ENCODE data around the gene HOXB2. TPM values are rescaled to one million over a fixed set of nuclear protein-coding genes. Genes with fewer than 3 reads are reported as not detected.

Gene HOXB2
- total RNA-seq, 1 donor from 2014 or later = 55.3 TPM

DNA sequence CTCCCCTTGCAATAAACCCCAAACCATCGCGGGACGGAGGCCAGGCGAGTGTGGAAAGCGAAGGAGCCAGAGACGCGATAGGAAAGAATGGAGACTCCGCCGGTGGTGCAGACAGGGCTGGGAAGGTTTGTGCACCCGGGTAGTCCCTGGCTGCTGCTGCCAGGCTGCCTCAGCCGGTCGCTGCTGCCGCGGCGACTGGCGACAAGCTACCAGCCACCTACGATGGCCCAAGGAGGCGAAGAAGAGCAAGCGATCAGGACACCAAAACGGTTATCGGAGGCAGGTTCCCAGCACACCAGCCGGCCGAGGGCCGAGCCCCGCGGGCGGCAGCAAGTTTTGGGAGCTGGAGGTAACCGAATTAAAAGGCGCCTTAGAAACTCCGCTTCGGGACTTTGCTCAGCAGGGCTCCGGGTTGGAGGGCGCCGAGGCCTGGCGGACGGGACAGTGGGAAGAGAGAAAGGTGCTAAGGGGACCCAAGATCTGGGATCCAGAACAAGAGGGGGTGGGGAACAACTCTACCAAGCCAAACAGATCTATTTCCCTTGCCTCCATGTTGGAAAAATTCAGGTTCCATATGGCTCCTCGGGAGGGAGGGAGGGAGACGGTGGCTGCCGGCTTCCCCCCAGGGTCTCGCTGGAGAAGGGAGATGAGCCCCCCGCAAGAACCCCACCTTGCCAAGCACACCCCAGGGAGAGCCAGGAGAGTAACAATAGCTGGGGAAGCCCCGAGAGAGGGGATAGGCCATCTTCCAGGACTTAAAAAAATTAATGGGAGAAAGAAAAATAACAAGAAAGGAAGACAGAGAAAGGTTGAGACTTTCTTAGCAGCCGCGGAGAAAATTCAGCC lies 9.7 kb upstream of the HOXB2 start:
- Histone ChIP-seq H3K4me3 (peak overlapping the region; percentile 71 to 80), H3K4me1 (peaks cover 15 to 58% of the 10 kb centered on the region in 2 donors), H3K27me3 (no peaks in the 10 kb centered on the region), H3K9me3 (no peaks in the 10 kb centered on the region), H3K36me3 (peaks cover 19 to 21% of the 10 kb centered on the region in 2 donors), H3K27ac (peak overlapping the region; percentile 84 to 97)
- TF ChIP-seq, protein P1, sequence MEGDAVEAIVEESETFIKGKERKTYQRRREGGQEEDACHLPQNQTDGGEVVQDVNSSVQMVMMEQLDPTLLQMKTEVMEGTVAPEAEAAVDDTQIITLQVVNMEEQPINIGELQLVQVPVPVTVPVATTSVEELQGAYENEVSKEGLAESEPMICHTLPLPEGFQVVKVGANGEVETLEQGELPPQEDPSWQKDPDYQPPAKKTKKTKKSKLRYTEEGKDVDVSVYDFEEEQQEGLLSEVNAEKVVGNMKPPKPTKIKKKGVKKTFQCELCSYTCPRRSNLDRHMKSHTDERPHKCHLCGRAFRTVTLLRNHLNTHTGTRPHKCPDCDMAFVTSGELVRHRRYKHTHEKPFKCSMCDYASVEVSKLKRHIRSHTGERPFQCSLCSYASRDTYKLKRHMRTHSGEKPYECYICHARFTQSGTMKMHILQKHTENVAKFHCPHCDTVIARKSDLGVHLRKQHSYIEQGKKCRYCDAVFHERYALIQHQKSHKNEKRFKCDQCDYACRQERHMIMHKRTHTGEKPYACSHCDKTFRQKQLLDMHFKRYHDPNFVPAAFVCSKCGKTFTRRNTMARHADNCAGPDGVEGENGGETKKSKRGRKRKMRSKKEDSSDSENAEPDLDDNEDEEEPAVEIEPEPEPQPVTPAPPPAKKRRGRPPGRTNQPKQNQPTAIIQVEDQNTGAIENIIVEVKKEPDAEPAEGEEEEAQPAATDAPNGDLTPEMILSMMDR (IDR thresholded peaks at IDR 0.05) = no peak
- intact Hi-C loops (cut with DNase I) = loop anchor here (2.0 kb wide), 1 partner anchor 16 kb away; no protein-coding TSS in a partner anchor
- DNase-seq (ENCODE audit: low spot score in 2 of 2) = no peak

DNA sequence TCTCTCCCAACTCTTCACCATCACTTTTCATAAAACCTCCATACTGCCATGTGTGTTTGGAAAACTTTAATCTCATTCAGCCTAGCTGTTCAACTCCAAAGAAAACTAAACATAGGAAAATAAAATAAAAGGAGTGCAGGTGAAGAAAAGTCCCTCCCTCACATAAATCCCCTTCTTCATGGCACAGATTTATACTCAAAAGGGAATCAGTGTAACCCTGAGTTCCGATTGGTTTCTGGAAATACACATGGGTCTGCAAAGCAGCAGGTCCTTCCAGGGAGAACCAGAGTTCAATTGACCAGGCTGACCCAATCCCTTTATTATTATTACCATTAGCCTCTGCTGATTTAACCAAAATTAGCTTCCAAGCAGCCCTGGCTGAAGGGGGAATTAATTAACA lies 8.9 kb upstream of the HOXB2 start:
- no peaks in the 10 kb centered on the region for H3K27me3 ChIP-seq
- peaks cover 19 to 25% of the 10 kb centered on the region in 2 donors for H3K36me3 ChIP-seq
- peak overlapping the region; percentile 84 to 97 for H3K27ac ChIP-seq
- no peak for DNase-seq (ENCODE audit: low spot score in 2 of 2)
- TF ChIP-seq, protein P1 (IDR thresholded peaks at IDR 0.05) = no peak
- H3K9me3 ChIP-seq = no peaks in the 10 kb centered on the region
- peaks cover 15 to 56% of the 10 kb centered on the region in 2 donors for H3K4me1 ChIP-seq
- H3K4me3 ChIP-seq = peak overlapping the region; percentile 71 to 80
- intact Hi-C loops (cut with DNase I) = loop anchor here (2.0 kb wide), 1 partner anchor 17 kb away; no protein-coding TSS in a partner anchor

DNA sequence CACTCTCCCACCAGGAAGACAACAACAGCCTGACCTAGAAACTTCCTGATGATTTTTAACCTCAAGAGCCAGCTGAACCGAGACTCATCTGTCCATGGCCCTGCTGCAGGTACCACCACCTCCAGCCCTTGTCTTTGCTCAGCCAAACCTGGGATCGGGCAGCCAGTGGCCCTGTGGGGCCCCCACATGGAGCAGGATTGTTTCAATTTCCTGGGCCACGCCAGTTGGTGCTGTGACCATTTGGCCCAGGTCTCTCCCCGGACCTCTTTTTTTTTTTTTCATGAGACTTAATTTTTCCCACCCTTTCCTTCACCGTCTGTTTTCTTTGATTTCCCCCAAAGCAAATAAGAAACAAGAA lies 8.3 kb upstream of the HOXB2 start:
- TF ChIP-seq, protein P1 (IDR thresholded peaks at IDR 0.05) = no peak
- peak overlapping the region; percentile 84 to 97 for H3K27ac ChIP-seq
- no peaks in the 10 kb centered on the region for H3K27me3 ChIP-seq
- H3K36me3 ChIP-seq = peaks cover 19 to 25% of the 10 kb centered on the region in 2 donors
- peaks cover 12 to 59% of the 10 kb centered on the region in 2 donors for H3K4me1 ChIP-seq
- intact Hi-C loops (cut with DNase I) = no loop called here
- no peaks in the 10 kb centered on the region for H3K9me3 ChIP-seq
- no peak for DNase-seq (ENCODE audit: low spot score in 2 of 2)
- peak overlapping the region in 1 of 2 donors; percentile 80 for H3K4me3 ChIP-seq

DNA sequence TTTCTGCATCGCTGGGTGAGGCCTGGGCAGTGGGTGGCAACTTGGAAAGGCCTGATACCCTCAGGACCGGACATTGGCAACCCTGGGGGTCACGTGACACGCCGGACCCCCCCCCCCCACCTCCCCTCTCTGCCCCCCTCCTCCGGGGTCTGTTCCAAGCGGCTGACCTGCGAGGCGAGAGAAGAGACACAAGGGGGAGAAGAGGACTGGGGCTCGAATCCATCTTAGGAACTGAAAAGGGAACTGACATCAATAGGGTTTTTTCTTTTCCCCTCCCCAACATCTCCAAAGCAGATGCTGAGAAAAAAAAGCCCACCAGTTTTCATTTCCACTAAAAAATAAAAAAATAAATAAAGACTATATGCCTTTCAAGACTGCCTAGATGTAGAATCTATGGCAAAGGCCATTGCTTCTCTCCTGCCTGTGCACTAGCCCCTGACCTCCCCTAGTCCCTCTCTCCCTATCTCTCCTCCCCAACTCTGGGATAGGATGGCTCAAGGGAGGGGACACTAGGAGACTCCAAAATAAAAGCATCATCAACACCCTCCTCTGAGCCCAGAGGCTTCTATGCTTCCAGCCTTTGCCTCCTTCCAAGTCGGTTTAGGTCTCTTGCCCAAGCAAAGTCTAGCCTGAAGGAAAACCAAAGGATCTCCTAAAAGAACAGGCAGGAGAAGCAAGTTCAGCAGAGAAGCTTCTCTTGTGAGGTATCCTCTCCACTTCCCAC lies 7.7 kb upstream of the HOXB2 start:
- H3K27ac ChIP-seq = peak overlapping the region; percentile 84 to 97

More for the DNA sequence above, 7.7 kb upstream of the HOXB2 start:
- Histone ChIP-seq H3K36me3 (peaks cover 19 to 25% of the 10 kb centered on the region in 2 donors), H3K4me1 (peaks cover 8 to 58% of the 10 kb centered on the region in 2 donors), H3K4me3 (peak overlapping the region in 1 of 2 donors; percentile 80), H3K27me3 (no peaks in the 10 kb centered on the region), H3K9me3 (no peaks in the 10 kb centered on the region)
- intact Hi-C loops (cut with DNase I) = no loop called here
- no peak for DNase-seq (ENCODE audit: low spot score in 2 of 2)
- TF ChIP-seq, protein P1 (IDR thresholded peaks at IDR 0.05) = no peak
